ENCODE measurements around the gene IL2RG. TPM values are rescaled to one million over a fixed set of nuclear protein-coding genes. Genes with fewer than 3 reads are reported as not detected.

The IL2RG gene
- total RNA-seq, 6 experiments from 2014 or later: 0.64 to 4.0 (median 1.7) TPM

DNA sequence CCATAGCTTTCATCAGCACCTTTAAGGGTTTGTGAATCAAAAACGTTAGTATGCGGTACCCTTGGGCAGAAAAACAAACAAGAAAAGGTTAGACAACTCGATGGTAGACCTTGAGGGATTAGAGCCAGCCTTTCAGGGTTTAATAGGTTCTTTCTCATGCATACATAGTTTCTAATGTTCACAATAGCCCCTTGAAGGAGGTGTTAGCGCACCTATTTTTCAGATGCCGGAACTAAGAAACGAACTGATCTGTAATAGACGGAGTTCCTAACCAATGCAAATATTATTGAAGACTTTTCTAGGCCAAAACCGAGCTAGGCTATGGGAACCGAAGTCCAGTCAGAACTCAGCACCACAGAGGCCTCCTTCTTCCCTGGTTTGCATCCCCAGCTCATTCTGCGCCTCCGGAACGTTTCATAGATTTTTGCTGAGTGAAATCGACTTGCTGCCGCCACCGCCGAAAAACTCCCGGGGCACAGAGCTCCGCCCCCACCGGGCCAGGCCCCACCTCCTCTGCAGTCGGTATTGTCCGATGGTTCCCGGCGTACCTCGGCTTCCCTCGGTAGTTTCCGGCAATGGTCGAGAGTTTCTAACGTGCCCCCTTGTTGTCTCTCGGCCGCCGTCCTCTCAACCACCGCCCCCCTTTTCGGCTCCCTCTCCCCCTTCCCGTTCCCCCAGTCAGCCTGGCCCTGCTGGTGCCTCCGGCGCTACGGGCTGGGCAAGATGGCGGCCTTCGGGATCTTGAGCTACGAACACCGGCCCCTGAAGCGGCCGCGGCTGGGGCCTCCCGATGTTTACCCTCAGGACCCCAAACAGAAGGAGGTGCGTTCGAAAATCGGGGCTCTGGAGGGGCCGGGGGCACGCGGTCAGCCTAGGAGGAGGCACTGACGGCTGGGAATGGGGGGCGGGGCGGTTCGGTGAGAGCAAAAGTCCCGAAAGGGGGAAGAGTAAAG, 6.9 kb upstream of the IL2RG start, which contains the start of gene MED12:
MED12 (plus strand) TSS at position 565 of the 953 bp plus-strand sequence; CDS start at position 724, 159 bp downstream.
- no peak for TF ChIP-seq POLR2A (IDR thresholded peaks at IDR 0.05)
- TF ChIP-seq, protein P1, sequence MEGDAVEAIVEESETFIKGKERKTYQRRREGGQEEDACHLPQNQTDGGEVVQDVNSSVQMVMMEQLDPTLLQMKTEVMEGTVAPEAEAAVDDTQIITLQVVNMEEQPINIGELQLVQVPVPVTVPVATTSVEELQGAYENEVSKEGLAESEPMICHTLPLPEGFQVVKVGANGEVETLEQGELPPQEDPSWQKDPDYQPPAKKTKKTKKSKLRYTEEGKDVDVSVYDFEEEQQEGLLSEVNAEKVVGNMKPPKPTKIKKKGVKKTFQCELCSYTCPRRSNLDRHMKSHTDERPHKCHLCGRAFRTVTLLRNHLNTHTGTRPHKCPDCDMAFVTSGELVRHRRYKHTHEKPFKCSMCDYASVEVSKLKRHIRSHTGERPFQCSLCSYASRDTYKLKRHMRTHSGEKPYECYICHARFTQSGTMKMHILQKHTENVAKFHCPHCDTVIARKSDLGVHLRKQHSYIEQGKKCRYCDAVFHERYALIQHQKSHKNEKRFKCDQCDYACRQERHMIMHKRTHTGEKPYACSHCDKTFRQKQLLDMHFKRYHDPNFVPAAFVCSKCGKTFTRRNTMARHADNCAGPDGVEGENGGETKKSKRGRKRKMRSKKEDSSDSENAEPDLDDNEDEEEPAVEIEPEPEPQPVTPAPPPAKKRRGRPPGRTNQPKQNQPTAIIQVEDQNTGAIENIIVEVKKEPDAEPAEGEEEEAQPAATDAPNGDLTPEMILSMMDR (IDR thresholded peaks at IDR 0.05): no peak
- H3K9me3 ChIP-seq: no peaks in the 10 kb centered on the region
- H3K27me3 ChIP-seq: no peaks in the 10 kb centered on the region
- intact Hi-C loops (cut with DNase I): no loop called here
- 31% methylated on average over 50 of the region's 56 CpGs for WGBS (ENCODE audit: insufficient coverage, low coverage, low lambda C conversion rate, missing lambda C conversion rate)
- peak within 1 kb of the TSS; percentile 40 to 62 (median 57) for H3K4me3 ChIP-seq
- H3K36me3 ChIP-seq: peaks cover 0 to 18% (median 5%) of the 10 kb centered on the region in 4 donors
- peak within 1 kb of the TSS; percentile 62 to 74 (median 68) for H3K27ac ChIP-seq
- DNase-seq (peak; percentile 79 to 85 (median 83)), ATAC-seq (peak; percentile 95 to 99 (median 98))
- H3K4me1 ChIP-seq: no peaks in the 10 kb centered on the region

GRCh38 chrX:71117358-71117757, 6.0 kb upstream of the IL2RG start:
- no peaks in the 10 kb centered on the region for H3K9me3 ChIP-seq
- peaks cover 0 to 10% (median 1%) of the 10 kb centered on the region in 4 donors for H3K36me3 ChIP-seq
- 76% methylated on average over 10 of the region's 10 CpGs for WGBS (ENCODE audit: insufficient coverage, low coverage, low lambda C conversion rate, missing lambda C conversion rate)
- DNase-seq: no peak
- H3K27ac ChIP-seq: no peak overlapping the region
- TF ChIP-seq POLR2A (IDR thresholded peaks at IDR 0.05): no peak
- TF ChIP-seq, protein P1 (IDR thresholded peaks at IDR 0.05): no peak
- intact Hi-C loops (cut with DNase I): no loop called here
- no peak overlapping the region for H3K4me3 ChIP-seq
- H3K27me3 ChIP-seq: no peaks in the 10 kb centered on the region
- ATAC-seq: no peak
- H3K4me1 ChIP-seq: no peaks in the 10 kb centered on the region

DNA sequence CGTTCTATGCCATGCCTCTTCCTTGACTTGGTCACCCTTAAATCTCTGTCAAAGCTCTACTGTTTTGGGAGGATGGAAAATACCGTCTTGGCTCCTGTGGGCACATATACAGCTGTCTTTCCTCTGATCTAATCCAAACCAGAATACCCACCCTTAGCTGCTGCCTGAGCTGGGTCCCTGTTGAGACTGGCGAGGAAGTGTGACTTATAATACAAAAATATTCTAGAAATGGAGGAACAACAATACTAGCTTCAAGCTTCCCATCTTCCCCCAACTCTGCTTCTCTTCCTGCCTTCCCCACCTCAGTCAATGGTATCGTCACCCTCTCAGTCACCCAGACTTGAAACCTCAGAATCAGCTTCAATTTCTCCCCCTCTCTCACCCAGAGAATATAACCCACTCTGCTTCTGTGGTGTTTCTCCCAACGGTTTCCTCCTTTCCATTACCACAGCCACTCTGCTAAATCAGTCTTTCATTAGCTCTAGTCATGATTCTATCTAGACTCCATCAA, 599 bp upstream of the IL2RG start:
- H3K9me3 ChIP-seq: no peaks in the 10 kb centered on the region
- H3K27ac ChIP-seq: peak overlapping the region in 1 of 3 donors; percentile 19
- no peaks in the 10 kb centered on the region for H3K27me3 ChIP-seq
- ATAC-seq (peak in 1 of 4 donors; percentile 20), DNase-seq (peak in 1 of 3 donors; percentile 1)
- no peaks in the 10 kb centered on the region for H3K36me3 ChIP-seq
- 40% methylated on average over 5 of the region's 5 CpGs for WGBS (ENCODE audit: insufficient coverage, low coverage, low lambda C conversion rate, missing lambda C conversion rate)
- H3K4me3 ChIP-seq: no peak overlapping the region
- intact Hi-C loops (cut with DNase I): no loop called here
- no peaks in the 10 kb centered on the region for H3K4me1 ChIP-seq
- no peak for TF ChIP-seq POLR2A (IDR thresholded peaks at IDR 0.05)
- TF ChIP-seq, protein P1 (IDR thresholded peaks at IDR 0.05): no peak

- TF ChIP-seq POLR2A (IDR thresholded peaks at IDR 0.05): no peak
- TF ChIP-seq, protein P1 (IDR thresholded peaks at IDR 0.05): no peak
- H3K4me3 ChIP-seq: no peak overlapping the region
Measured at GRCh38 chrX:71109051-71109450, 2.3 kb downstream of the IL2RG start.

More at GRCh38 chrX:71109051-71109450, 2.3 kb downstream of the IL2RG start:
- no peak overlapping the region for H3K27ac ChIP-seq
- no peak for DNase-seq
- no peaks in the 10 kb centered on the region for H3K4me1 ChIP-seq
- no peaks in the 10 kb centered on the region for H3K27me3 ChIP-seq
- no peaks in the 10 kb centered on the region for H3K9me3 ChIP-seq
- H3K36me3 ChIP-seq: no peaks in the 10 kb centered on the region
- intact Hi-C loops (cut with DNase I): no loop called here
- ATAC-seq: no peak
- WGBS (ENCODE audit: insufficient coverage, low coverage, low lambda C conversion rate, missing lambda C conversion rate): 70% methylated on average over 6 of the region's 6 CpGs
